H9 (cell line): ENCODE results near the gene GRM1. TPM values are rescaled to one million over a fixed set of nuclear protein-coding genes. Genes with fewer than 3 reads are reported as not detected.

ENCODE experiments used
- DNase-seq: peaks from one replicate; pipeline ENCODE4 v3.0.0-alpha.2; 2017
- H2AFZ ChIP-seq: one replicate; pipeline ENCODE4 v1.6.1; 2013; ENCODE audit warnings: mild to moderate bottlenecking, low read length, control low read depth, moderate library complexity
- H2AK5ac ChIP-seq: 2 replicates; pipeline ENCODE4 v1.6.1; 2013; ENCODE audit warnings: low read length, control low read depth, mixed read lengths; ENCODE audit not compliant: insufficient read length
- H2BK120ac ChIP-seq: one replicate; pipeline ENCODE4 v1.6.1; 2013; ENCODE audit warnings: low read depth, mild to moderate bottlenecking, low read length, control low read depth, inconsistent platforms; ENCODE audit not compliant: poor library complexity, severe bottlenecking
- H2BK12ac ChIP-seq: 2 replicates; pipeline ENCODE4 v1.6.1; 2013; ENCODE audit warnings: low read length, control low read depth, mixed read lengths, low read depth; ENCODE audit not compliant: insufficient read length
- H2BK15ac ChIP-seq: 2 replicates; pipeline ENCODE4 v1.6.1; 2013; ENCODE audit warnings: low read depth, low read length, control low read depth
- H2BK20ac ChIP-seq: one replicate; pipeline ENCODE4 v1.6.1; 2013; ENCODE audit warnings: low read depth, mild to moderate bottlenecking, low read length, control low read depth, inconsistent platforms; ENCODE audit not compliant: poor library complexity, severe bottlenecking
- H2BK5ac ChIP-seq: 2 replicates; pipeline ENCODE4 v1.6.1; 2013; ENCODE audit warnings: low read length, control low read depth, mixed read lengths; ENCODE audit not compliant: insufficient read length
- H3K14ac ChIP-seq: 2 replicates; pipeline ENCODE4 v1.6.1; 2013; ENCODE audit warnings: low read length, control low read depth; ENCODE audit not compliant: insufficient read depth
- H3K18ac ChIP-seq: 2 replicates; pipeline ENCODE4 v1.6.1; 2013; ENCODE audit warnings: low read depth, mild to moderate bottlenecking, mixed read lengths, low read length, control low read depth; ENCODE audit not compliant: insufficient read length
- H3K23ac ChIP-seq: 2 replicates; pipeline ENCODE4 v1.6.1; 2013; ENCODE audit warnings: low read length, control low read depth, mixed read lengths, low read depth; ENCODE audit not compliant: insufficient read length
- H3K23me2 ChIP-seq: 2 replicates; pipeline ENCODE4 v1.6.1; 2013; ENCODE audit warnings: low read depth, mild to moderate bottlenecking, mixed read lengths, low read length, control low read depth; ENCODE audit not compliant: insufficient read length, poor library complexity, severe bottlenecking
- H3K27ac ChIP-seq: 2 replicates; pipeline ENCODE4 v1.5.1; 2013; ENCODE audit warnings: low read length, control low read depth, mixed read lengths, low read depth; ENCODE audit not compliant: insufficient read length
- H3K27me3 ChIP-seq: 2 replicates; pipeline ENCODE4 v1.6.1; 2013; ENCODE audit warnings: low read length, control low read depth, inconsistent platforms; ENCODE audit not compliant: insufficient read depth
- H3K4ac ChIP-seq: 2 replicates; pipeline ENCODE4 v1.6.1; 2013; ENCODE audit warnings: low read depth, mild to moderate bottlenecking, control low read depth, inconsistent platforms, low read length, moderate library complexity
- H3K4me1 ChIP-seq: 2 replicates; pipeline ENCODE4 v1.6.1; 2013; ENCODE audit warnings: low read length, control low read depth, inconsistent platforms; ENCODE audit not compliant: insufficient read depth
- H3K4me2 ChIP-seq: 2 replicates; pipeline ENCODE4 v1.6.1; 2013; ENCODE audit warnings: low read length, control low read depth, mixed read lengths; ENCODE audit not compliant: insufficient read length, insufficient read depth
- H3K56ac ChIP-seq: 2 replicates; pipeline ENCODE4 v1.6.1; 2013; ENCODE audit warnings: low read depth, mild to moderate bottlenecking, mixed read lengths, low read length, control low read depth; ENCODE audit not compliant: insufficient read length
- H3K79me1 ChIP-seq: 2 replicates; pipeline ENCODE4 v1.6.1; 2013; ENCODE audit warnings: low read depth, mild to moderate bottlenecking, moderate library complexity, low read length, control low read depth, inconsistent platforms; ENCODE audit not compliant: insufficient read depth, poor library complexity, severe bottlenecking
- H3K79me2 ChIP-seq: 2 replicates; pipeline ENCODE4 v1.6.1; 2013; ENCODE audit warnings: low read length, control low read depth, inconsistent platforms; ENCODE audit not compliant: insufficient read depth
- H3K9ac ChIP-seq: 2 replicates; pipeline ENCODE4 v1.6.1; 2013; ENCODE audit warnings: low read length, control low read depth, mixed read lengths; ENCODE audit not compliant: insufficient read length; ENCODE audit errors: extremely low read depth
- H3K9me3 ChIP-seq: one replicate; pipeline ENCODE4 v1.6.1; 2013; ENCODE audit warnings: low read depth, low read length, inconsistent platforms; ENCODE audit not compliant: control insufficient read depth
- H3T11ph ChIP-seq: one replicate; pipeline ENCODE4 v1.6.1; 2013; ENCODE audit warnings: mild to moderate bottlenecking, low read length, control low read depth, inconsistent platforms
- H4K20me1 ChIP-seq: one replicate; pipeline ENCODE4 v1.6.1; 2013; ENCODE audit not compliant: control insufficient read depth, insufficient read length, insufficient read depth
- H4K5ac ChIP-seq: 2 replicates; pipeline ENCODE4 v1.6.1; 2013; ENCODE audit warnings: low read depth, mild to moderate bottlenecking, mixed read lengths, low read length, control low read depth; ENCODE audit not compliant: insufficient read length
- H4K8ac ChIP-seq: replicated peaks from 2 replicates; pipeline ENCODE4 v1.6.1; 2013; ENCODE audit warnings: low read length, control low read depth, mixed read lengths, low read depth; ENCODE audit not compliant: insufficient read length
- H4K91ac ChIP-seq: 2 replicates; pipeline ENCODE4 v1.6.1; 2013; ENCODE audit warnings: low read depth, mild to moderate bottlenecking, moderate library complexity, mixed read lengths, low read length, control low read depth; ENCODE audit not compliant: insufficient read length
- H3K27ac Mint-ChIP-seq, 3 experiments: 2 replicates in 2 of 3; 3 replicates in 1 of 3; pipeline ENCODE4 v1.8.0; 2020 to 2021; ENCODE audit warnings: mixed read lengths in 3 of 3, mild to moderate bottlenecking in 1 of 3, moderate library complexity in 1 of 3
- H3K27me3 Mint-ChIP-seq: 2 replicates; pipeline ENCODE4 v1.8.0; 2021; ENCODE audit warnings: low read depth, mild to moderate bottlenecking, moderate library complexity, mixed read lengths
- H3K36me3 Mint-ChIP-seq, 3 experiments: 2 replicates in 2 of 3; 3 replicates in 1 of 3; pipeline ENCODE4 v1.8.0; 2020 to 2021; ENCODE audit warnings: low read depth in 3 of 3, mixed read lengths in 3 of 3; ENCODE audit not compliant: insufficient read depth in 1 of 3
- H3K4me1 Mint-ChIP-seq, 2 experiments: 2 replicates each; pipeline ENCODE4 v1.8.0; 2020; ENCODE audit warnings: mixed read lengths in 2 of 2
- H3K4me3 Mint-ChIP-seq, 2 experiments: 2 replicates in 1 of 2; 3 replicates in 1 of 2; pipeline ENCODE4 v1.8.0; 2020 to 2021; ENCODE audit warnings: mild to moderate bottlenecking in 2 of 2, mixed read lengths in 2 of 2, moderate library complexity in 1 of 2
- H3K9me3 Mint-ChIP-seq, 2 experiments: 2 replicates in 1 of 2; 3 replicates in 1 of 2; pipeline ENCODE4 v1.8.0; 2020; ENCODE audit warnings: mild to moderate bottlenecking in 2 of 2, mixed read lengths in 2 of 2, moderate library complexity in 1 of 2
- CTCF ChIP-seq: fragments of 200-600 bp; sonication (generic); conservative IDR thresholded peaks from 3 replicates; pipeline ENCODE4 v1.8.0; 2021; ENCODE audit warnings: antibody characterized with exemption, mild to moderate bottlenecking
- WGBS: extraction: QIAGEN DNeasy Blood & Tissue Kit; methylation state at CpG from one replicate; pipeline ENCODE4 v1.1.7; 2013; ENCODE audit warnings: missing lambda C conversion rate, low lambda C conversion rate, mixed read lengths; ENCODE audit not compliant: insufficient read length; ENCODE audit errors: extremely low coverage; 5-methylcytosine and 5-hydroxymethylcytosine counted together
- total RNA-seq: library from RNA; stranded (reverse); gene quantifications from 2 replicates; pipeline ENCODE4 v1.2.1, GENCODE V29; 2021

The GRM1 gene
- total RNA-seq, 1 experiment from 2014 or later = 0.39 TPM

GRCh38 chr6:146240322-146240721, 211.5 kb downstream of the GRM1 start:
- Mint-ChIP-seq H3K36me3 (peaks cover 3 to 5% (median 3%) of the 10 kb centered on the region in 3 experiments; a peak in 6 of 7 replicates), H3K27me3 (no peaks in the 10 kb centered on the region), H3K27ac (0 out of 7 replicates have a peak overlapping the region, but pooled peaks of 1 of the 3 experiments have one; percentile 15), H3K4me1 (no peaks in the 10 kb centered on the region), H3K4me3 (no peak overlapping the region), H3K9me3 (peaks cover 4 to 5% of the 10 kb centered on the region in 2 experiments)
- Histone ChIP-seq H4K5ac (no peak overlapping the region), H3K23me2 (no peaks in the 10 kb centered on the region), H2BK15ac (no peak overlapping the region), H3K9ac (no peak overlapping the region), H3K23ac (no peak overlapping the region), H4K91ac (no peak overlapping the region), H2BK20ac (no peak overlapping the region), H3K79me1 (no peaks in the 10 kb centered on the region), H3K14ac (no peak overlapping the region), H4K8ac (no peak overlapping the region), H3K18ac (no peak overlapping the region), H2AK5ac (no peak overlapping the region), H3K27me3 (no peaks in the 10 kb centered on the region), H3T11ph (no peak overlapping the region), H3K27ac (no peak overlapping the region), H2BK120ac (no peak overlapping the region), H3K9me3 (no peaks in the 10 kb centered on the region), H3K56ac (no peak overlapping the region), H4K20me1 (no peaks in the 10 kb centered on the region), H2BK5ac (no peak overlapping the region), H2AFZ (no peak overlapping the region), H3K4me2 (no peak overlapping the region), H2BK12ac (no peak overlapping the region), H3K79me2 (no peaks in the 10 kb centered on the region), H3K4me1 (no peaks in the 10 kb centered on the region), H3K4ac (no peak overlapping the region)
- TF ChIP-seq CTCF = no peak
- WGBS = no CpG with 5 or more reads among the region's 1 CpG
- no peak for DNase-seq
